Astrocyte (in vitro differentiated cells and primary cell): ENCODE data around the gene TRIP12.

ENCODE experiments used
- EZH2 ChIP-seq: IDR thresholded peaks from 2 replicates; pipeline ENCODE4 v1.6.1; 2012; ENCODE audit warnings: mild to moderate bottlenecking, low read length, inconsistent platforms; ENCODE audit not compliant: insufficient read depth
- TF ChIP-seq, protein P1 (sequence below): IDR thresholded peaks from 2 replicates; pipeline ENCODE4 v1.5.1; 2011; ENCODE audit warnings: low read depth, mild to moderate bottlenecking, inconsistent platforms, low read length, moderate library complexity; ENCODE audit not compliant: insufficient read depth

DNA sequence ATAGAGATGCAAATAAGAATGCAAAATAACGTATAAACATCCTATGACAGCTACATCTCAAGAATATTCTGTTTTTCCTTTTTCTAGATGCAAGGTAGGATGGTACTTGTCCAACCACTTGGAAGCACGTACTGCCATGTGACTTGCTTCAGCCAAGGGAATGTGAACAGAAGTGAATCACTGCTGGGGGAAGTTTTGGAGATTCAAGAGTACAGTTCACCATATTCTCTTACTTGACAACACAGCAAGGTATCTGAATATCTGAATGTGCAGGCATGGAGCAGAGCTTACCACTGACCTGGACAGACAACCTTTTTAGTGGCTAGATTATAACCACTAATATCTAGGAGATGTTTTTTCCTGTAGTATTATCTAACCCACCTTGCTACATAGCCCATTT is 53.0 kb downstream of the TRIP12 start:
- TF ChIP-seq, protein P1, sequence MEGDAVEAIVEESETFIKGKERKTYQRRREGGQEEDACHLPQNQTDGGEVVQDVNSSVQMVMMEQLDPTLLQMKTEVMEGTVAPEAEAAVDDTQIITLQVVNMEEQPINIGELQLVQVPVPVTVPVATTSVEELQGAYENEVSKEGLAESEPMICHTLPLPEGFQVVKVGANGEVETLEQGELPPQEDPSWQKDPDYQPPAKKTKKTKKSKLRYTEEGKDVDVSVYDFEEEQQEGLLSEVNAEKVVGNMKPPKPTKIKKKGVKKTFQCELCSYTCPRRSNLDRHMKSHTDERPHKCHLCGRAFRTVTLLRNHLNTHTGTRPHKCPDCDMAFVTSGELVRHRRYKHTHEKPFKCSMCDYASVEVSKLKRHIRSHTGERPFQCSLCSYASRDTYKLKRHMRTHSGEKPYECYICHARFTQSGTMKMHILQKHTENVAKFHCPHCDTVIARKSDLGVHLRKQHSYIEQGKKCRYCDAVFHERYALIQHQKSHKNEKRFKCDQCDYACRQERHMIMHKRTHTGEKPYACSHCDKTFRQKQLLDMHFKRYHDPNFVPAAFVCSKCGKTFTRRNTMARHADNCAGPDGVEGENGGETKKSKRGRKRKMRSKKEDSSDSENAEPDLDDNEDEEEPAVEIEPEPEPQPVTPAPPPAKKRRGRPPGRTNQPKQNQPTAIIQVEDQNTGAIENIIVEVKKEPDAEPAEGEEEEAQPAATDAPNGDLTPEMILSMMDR = no peak
- no peak for TF ChIP-seq EZH2
